Central memory CD4-positive, alpha-beta T cell (primary cell): ENCODE data around the gene ATP6V1F.

Experiments used
- DNase-seq: peaks from one replicate; pipeline ENCODE4 v3.0.0; 2022
- total RNA-seq, 3 experiments: gene quantifications; one replicate each; lab custom pipeline; 2026; lab: John Stamatoyannopoulos, UW

Gene ATP6V1F, protein sequence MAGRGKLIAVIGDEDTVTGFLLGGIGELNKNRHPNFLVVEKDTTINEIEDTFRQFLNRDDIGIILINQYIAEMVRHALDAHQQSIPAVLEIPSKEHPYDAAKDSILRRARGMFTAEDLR
- 14.7 to 33.0 (median 29.6) reads per million in 3 experiments for total RNA-seq

DNA sequence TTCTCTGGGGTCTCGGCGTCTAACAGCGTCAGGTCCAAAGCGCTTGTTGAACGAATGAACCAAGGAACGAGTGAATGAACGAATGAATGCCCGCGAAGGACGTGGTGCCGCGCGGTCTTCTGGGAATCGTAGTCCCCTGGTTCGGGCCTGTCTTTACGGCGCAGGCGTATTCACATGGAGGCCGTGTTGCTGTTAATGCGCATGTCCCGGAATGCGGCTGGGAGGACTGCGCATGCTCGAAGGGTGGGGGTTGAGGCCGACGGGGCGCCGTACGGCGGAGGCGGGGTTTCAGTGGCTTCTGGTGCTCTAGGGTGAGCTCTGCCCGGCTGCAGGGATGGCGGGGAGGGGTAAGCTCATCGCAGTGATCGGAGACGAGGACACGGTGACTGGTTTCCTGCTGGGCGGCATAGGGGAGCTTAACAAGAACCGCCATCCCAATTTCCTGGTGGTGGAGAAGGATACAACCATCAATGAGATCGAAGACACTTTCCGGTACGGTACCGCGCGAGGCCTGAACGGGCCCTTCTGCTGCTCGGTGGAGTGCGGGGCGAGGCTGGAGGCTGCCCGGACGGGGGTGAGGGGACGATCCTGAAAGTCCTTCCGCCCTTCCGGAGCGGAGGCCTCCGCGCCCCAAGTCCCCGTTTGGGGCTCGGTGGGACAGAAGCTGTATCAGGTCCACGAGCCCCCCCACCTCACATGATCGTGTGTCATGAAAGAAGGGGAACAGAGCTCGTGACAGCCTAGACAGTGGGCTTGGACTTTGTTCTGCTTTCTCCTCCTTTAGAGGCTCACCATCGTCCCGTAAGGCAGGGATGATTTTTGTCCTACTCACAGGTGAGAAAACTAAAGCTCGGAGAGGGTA is at the start of gene ATP6V1F:
Gene ATP6V1F, plus strand, starts transcription at position 286 of the 862 bp plus-strand sequence. Its CDS starts 49 bp downstream, at position 335.
- peak; percentile 99 for DNase-seq

GRCh38 chr7:128814499-128814898 is 48.2 kb upstream of the ATP6V1F start:
- DNase-seq: no peak

DNA sequence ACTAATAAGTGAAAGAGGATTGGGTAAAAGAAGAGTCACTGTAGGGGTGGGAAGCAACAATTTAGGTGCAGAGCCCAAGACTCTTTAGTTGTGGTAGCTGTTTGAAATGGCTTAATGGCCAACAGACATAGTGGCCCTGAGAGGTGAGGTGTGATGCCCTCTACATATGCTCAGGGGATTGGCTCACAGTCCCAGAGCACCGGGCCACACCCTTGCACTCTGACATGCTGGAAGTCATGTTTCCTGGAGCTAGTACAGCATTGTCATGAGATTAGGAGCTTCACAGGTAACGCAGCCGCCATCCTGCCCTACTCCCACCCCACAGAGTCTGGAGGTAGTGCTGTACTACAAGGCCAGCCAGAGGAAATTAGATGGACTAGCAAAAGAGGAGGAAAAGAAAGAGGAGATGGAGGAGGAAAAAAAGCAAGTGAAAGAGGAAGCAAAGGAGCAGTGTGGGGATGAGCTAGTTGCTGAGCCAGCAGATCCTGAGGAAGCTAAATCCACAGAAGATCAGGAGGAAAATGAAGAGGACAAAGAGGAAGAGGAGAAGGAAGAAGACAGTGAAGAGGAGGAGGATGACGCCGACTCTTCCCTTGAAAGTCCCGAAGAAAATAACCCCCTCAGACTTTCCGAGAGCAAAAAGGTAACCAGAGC is 47.2 kb upstream of the ATP6V1F start:
- DNase-seq: no peak

- DNase-seq: no peak
Measured at GRCh38 chr7:128818694-128819093, 44.0 kb upstream of the ATP6V1F start.

DNA sequence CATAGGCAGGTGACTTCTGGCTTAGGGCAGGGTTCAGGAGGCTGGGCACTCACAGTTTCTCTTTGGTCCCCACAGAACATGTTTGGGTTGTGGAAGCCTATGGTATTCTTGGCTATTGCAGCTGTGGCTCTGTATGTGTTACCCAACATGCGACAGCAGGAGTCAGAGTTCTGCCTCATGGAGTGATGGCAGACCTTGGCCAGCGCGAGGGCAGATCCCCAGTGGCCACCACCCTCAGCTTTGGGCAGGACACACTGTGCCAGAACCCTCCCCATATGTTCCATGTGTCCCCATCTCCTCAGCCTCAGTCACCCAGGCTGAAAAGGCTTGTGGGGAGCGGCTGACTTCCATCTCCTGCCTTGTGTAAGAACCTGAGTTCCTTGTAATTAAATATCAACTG is 40.9 kb upstream of the ATP6V1F start:
- DNase-seq: no peak

DNA sequence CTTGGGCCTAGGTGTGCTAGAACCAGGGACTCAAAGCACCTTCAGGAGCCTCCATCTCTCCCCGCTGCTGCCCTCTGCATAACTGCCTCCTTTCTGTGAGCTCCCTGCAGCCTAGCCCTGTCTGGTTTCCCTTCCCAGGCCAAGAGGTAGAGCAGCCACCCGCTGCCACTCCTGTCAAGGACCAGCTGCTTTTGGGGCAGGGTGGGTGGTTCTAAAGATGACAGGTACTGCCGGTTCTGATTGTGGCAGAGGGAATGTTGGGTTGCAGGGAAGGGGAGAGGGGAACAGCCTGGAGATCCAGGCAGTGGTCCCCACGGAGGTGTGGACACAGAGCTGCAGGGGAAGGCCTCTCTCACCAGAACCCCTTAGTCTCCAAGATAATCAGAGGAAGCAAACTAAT is 36.1 kb upstream of the ATP6V1F start:
- DNase-seq: no peak

DNA sequence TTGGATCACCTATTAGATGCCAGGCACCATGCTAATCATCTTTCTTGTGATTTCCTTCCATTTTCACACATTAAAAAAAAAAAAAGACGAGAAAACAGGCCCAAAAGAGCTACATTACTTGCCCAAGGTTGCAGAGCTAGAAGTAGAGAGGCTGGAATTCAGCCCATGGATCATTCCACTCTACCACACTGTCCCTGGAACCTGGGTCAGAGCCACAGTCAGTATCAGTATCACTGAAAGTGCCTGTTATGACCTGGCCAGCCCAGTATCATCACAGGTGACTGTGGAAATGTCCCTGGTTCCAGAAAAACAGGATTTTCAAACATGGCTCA is 35.8 kb upstream of the ATP6V1F start:
- no peak for DNase-seq

GRCh38 chr7:128827248-128827958 is 35.3 kb upstream of the ATP6V1F start:
- no peak for DNase-seq

DNA sequence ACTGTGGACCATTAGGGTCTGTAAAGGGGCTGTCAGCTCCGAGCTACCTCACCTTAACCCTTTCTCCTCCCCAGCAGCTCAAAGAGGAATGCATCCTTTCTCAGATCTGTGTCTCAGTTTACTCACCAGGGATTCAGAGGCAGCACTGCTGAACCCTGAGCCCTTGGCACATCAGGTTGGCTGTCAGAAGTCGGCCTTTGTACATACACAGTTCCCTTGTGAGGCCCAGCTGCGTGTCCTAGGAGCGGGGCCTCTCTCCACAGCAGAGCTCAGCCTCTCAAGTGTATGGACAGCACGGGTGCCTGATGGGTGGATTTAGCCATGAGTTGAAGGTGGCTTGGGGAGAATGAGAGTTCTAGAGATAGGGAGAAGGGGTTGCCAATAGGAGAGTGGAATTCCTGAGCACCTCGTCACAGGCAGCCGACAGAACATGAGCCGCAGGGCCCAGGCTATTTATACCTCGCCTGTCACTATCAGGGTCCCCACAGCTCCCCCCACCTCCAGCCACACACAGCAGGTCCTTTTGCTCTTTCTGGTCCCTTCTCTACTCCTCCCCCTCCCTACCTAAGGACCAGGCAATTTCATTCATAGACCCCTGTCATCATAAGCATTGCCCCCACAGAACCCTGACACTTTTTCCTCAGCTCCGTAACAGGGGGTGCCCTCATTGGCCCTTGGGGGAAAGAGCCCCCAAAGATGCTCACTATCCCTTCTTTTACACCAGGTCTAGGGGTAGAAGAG is 34.5 kb upstream of the ATP6V1F start:
- no peak for DNase-seq

DNA sequence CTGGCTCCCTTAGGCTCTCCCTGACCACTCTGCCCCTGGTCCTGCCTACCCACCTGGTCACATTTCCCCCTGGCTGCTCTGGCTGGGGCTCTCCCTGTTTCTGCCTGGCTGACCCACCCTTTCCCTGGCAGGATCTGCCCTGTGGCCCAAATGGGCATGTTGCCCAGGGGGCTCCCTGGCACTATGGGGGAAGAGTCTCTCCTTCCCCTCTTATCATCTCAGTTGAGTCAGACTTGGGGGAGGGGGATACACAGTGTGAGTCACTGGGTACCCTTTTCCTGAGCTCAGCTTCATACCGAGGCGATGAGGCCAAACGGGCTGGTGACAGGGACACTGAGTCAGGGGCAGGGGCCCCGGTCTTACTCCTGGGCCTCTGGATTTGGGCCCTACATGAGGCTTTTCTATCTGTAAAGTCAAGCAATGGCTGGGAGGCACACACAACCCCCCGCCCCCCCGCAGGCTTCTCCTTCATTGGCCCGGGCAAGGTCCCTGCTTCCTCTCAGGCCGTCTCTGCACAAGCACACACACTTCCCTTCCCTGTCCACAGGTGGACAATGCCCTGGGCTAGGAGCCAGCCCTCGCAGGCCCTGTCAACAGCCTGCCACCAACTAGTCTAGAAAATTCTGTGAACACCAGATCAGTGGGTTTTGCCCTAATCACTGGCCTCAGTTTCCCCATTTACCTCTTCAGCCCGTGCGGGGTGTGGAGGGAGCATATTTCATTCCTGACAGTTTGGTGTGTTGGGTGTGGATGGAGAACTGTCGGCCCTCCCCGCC is 33.1 kb upstream of the ATP6V1F start:
- no peak for DNase-seq

DNA sequence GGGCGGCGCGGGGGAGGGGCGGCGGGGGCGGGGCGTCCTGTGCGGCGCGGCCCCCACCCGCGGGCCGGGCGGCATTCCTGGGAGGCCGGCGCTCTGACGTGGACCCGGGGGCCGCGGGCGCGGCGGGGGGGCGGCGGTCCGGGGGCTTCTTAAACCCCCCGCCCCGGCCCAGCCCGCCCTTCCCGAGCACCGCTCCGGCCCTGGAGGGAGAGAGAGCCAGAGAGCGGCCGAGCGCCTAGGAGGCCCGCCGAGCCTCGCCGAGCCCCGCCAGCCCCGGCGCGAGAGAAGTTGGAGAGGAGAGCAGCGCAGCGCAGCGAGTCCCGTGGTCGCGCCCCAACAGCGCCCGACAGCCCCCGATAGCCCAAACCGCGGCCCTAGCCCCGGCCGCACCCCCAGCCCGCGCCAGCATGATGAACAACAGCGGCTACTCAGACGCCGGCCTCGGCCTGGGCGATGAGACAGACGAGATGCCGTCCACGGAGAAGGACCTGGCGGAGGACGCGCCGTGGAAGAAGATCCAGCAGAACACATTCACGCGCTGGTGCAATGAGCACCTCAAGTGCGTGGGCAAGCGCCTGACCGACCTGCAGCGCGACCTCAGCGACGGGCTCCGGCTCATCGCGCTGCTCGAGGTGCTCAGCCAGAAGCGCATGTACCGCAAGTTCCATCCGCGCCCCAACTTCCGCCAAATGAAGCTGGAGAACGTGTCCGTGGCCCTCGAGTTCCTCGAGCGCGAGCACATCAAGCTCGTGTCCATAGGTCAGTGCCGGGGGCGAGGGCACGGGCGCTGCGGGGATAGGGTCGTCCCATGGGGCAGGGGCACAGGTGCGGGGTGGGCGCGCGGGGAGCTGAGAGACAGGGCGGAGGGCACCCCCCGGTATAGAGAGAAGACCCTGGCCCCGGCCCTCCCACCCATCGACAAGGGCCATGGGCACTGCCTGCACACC is 32.2 kb upstream of the ATP6V1F start, which contains the start of gene FLNC:
Gene FLNC, plus strand, starts transcription at position 176 of the 947 bp plus-strand sequence. Its CDS starts 232 bp downstream, at position 408.
- peak; percentile 17 for DNase-seq

DNA sequence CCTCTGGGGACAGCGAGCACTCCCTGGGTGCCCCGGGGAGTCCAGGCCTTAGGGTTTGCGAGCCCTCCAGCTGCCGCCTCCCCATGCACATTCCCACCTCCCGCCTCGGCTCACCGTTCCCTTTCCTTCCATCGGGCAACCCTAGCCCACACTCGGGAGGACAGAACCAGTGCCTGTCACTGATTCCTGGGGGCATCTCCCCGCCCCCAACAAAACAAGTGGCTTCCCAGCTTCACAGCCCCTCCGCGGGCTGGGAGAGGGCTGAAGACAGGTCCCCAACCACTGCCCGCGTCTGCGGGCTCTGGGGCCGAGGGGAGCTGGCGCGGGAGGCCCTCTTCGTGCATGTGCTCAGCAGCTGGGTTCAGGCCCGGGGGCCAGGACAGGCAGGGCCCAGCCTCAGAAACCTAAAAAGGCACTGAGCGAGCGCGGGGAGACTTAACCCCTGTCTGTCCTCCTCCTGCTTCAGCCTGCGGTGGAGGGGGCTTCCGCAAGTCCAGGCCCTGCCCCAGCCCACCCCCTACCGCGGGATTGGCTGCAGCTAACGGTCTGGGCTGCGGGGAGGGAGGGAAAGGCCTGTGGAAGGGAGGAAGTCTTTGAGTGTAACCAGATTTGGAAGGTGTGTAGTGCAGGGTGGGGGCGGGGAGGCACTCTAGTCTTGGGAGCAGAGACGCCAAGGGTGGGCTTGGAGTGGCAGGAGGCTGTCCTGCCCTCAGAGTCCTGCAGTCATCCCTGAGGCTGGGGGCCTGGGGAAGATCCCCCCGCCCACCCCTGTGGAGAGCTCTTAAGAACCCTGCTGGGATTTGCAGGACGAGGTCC is 31.3 kb upstream of the ATP6V1F start:
- no peak for DNase-seq

DNA sequence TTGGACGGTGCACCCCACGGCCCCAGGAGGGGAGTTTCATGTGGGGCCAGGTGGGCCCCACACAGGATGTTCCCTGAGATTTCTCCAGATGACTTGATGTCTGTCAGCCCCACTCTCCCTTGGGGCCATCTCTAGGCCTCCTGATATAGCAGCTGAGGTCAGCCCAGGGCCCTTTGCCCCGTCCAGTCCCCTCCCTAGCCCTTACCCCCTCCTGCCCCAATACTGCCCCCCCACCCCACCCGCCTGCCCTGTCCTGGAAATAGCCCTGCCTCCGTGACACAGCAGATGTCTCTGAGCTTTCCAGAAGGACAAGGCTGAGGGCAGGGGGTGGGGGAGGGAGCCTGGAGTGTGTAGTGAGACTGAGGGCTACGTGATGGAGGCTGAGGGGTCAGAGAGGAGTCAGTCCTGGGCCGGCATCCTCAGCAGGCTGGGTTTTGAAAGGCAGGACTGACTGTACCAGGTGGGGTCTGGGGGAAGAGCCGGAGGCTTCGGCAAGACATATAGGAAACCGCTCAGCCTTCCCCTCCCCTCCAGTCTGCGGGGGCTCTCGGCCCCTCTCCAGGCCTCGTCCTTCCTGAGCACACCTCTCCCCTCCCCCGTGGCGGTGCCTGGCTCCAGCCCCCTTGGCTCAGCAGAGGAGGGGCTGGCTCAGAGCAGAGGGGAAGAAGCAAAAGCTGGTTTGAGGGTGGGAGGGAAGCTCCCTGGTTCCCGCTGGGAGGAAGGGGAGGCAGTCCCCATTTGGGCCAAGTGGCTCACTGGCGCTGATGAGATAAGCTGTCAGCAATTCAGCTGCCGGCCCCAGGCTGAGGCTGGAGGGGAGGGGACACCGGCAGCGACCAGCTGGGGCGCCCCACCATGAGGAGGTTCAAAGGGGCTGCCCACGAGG is 30.4 kb upstream of the ATP6V1F start:
- DNase-seq: no peak

DNA sequence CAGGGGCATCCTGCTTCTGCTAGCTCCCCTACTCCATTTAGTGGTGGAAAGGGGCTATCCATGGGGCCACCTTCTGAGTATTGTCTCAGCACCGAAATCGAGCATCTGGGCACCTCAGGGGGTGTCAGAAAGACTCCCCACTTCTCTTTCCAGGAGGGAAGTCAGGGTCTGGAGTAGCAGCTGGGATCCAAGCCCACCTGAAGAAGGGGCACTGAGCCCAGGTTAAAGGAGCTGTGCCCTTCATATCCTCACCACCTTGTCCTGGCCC is 29.8 kb upstream of the ATP6V1F start:
- no peak for DNase-seq

GRCh38 chr7:128833148-128833945 is 29.3 kb upstream of the ATP6V1F start:
- DNase-seq: no peak

DNA sequence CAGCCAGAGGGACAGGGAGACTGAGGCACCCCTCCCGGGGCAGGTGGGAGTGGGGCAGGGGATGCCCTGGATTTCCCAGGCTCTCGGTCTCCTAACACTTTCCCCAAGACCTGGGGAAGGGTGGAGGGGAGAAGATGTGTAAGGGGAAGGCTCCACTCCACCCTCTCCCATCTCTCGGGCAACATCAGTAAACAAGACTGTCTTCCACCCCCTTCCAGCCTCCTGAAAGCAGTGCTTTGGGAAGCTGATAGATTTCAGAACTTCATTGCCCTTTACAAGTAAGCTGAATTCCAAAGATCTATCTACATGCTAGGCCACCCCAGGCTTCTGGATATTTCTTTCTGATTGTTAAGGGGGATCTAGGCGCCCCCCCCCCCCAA is 28.7 kb upstream of the ATP6V1F start:
- no peak for DNase-seq

GRCh38 chr7:128835231-128835751 is 27.4 kb upstream of the ATP6V1F start:
- DNase-seq: no peak
